ELF-1 (cell line): ENCODE data around the gene TUBA4A.

Source experiments
- DNase-seq: peaks from one replicate; pipeline ENCODE4 v3.0.0-alpha.2; 2016; ENCODE audit warnings: low read depth, low spot score

Gene TUBA4A

GRCh38 chr2:219234331-219234730 is 19.4 kb downstream of the TUBA4A start:
- no peak for DNase-seq

- DNase-seq, result peak; percentile 73
These were observed 23.6 kb downstream of the TUBA4A start for GRCh38 chr2:219230059-219230540.

GRCh38 chr2:219229305-219230058 is 24.2 kb downstream of the TUBA4A start, which contains the start of the genes ANKZF1 and ATG9A:
Gene ANKZF1, plus strand, starts transcription at chr2:219229806. Its CDS starts 452 bp downstream, at chr2:219230258.
Gene ATG9A, minus strand, starts transcription at chr2:219229636. Its CDS starts 1,612 bp downstream, at chr2:219228024.
- peak; percentile 99 for DNase-seq

GRCh38 chr2:219228911-219229304 is 24.8 kb downstream of the TUBA4A start:
- no peak for DNase-seq

- no peak for DNase-seq
These were observed 25.4 kb downstream of the TUBA4A start for GRCh38 chr2:219228041-219228910.

- no peak for DNase-seq
These were observed 28.4 kb downstream of the TUBA4A start for GRCh38 chr2:219225350-219225749.

- no peak for DNase-seq
These were observed 29.7 kb downstream of the TUBA4A start for GRCh38 chr2:219223831-219224610.

GRCh38 chr2:219221957-219222518 is 31.7 kb downstream of the TUBA4A start:
- no peak for DNase-seq

GRCh38 chr2:219220652-219221402 is 32.9 kb downstream of the TUBA4A start:
- no peak for DNase-seq

- no peak for DNase-seq
These were observed 33.8 kb downstream of the TUBA4A start for GRCh38 chr2:219219784-219220532.

- DNase-seq, result peak; percentile 91
These were observed 34.7 kb downstream of the TUBA4A start, which contains the start of gene ABCB6 for GRCh38 chr2:219218732-219219701. Gene ABCB6, minus strand, starts transcription at chr2:219218958. Its CDS starts 285 bp downstream, at chr2:219218673.

GRCh38 chr2:219218217-219218731 is 35.4 kb downstream of the TUBA4A start:
- peak; percentile 85 for DNase-seq

GRCh38 chr2:219216535-219216915 is 37.2 kb downstream of the TUBA4A start:
- DNase-seq, result no peak

GRCh38 chr2:219215871-219216534 is 37.7 kb downstream of the TUBA4A start:
- peak; percentile 44 for DNase-seq

GRCh38 chr2:219214786-219215185 is 38.9 kb downstream of the TUBA4A start:
- DNase-seq, result no peak

GRCh38 chr2:219214141-219214540 is 39.6 kb downstream of the TUBA4A start:
- no peak for DNase-seq

GRCh38 chr2:219213486-219214071 is 40.1 kb downstream of the TUBA4A start:
- DNase-seq, result no peak
